Activated T-cell treated with anti-CD3 and anti-CD28 coated beads, Interleukin-2, amount 50 U/mL, for 4 hours (primary cell): Measurements from ENCODE around the gene RNF123. TPM values are rescaled to one million over a fixed set of nuclear protein-coding genes. Genes with fewer than 3 reads are reported as not detected.

Source experiments
- total RNA-seq, 3 donors: library from RNA; stranded (reverse); gene quantifications; one replicate each; pipeline ENCODE4 v1.2.1, GENCODE V29; 2021

RNF123 gene
- total RNA-seq, 3 donors from 2014 or later = 34.0 to 41.4 (median 35.4) TPM

Other genes starting within 250 kb of the RNF123 start
- gene DAG1, start 219.3 kb upstream of the RNF123 start, total RNA-seq = 10 to 100 TPM; 19.9 to 25.6 (median 25.4) TPM
- gene BSN, start 135.1 kb upstream of the RNF123 start, total RNA-seq = under 1 TPM; 0.30 to 0.86 (median 0.40) TPM
- gene APEH, start 15.2 kb upstream of the RNF123 start, total RNA-seq = 100 to 1,000 TPM; 129 to 183 (median 171) TPM
- gene MST1, start 83 bp upstream of the RNF123 start, total RNA-seq = 1 to 10 TPM; 4.1 to 5.7 (median 4.7) TPM
- gene AMIGO3, start 30.1 kb downstream of the RNF123 start, total RNA-seq = under 1 TPM in 1 of 3 donors, not detected in 2; 0.11 TPM
- 10 to 100 TPM; 67.0 to 71.8 (median 67.4) TPM for gene GMPPB, start 34.4 kb downstream of the RNF123 start, total RNA-seq
- 10 to 100 TPM; 37.2 to 39.0 (median 38.2) TPM for gene IP6K1, start 97.0 kb downstream of the RNF123 start, total RNA-seq
- gene CDHR4, start 110.3 kb downstream of the RNF123 start, total RNA-seq = not detected
- gene INKA1, start 113.7 kb downstream of the RNF123 start, total RNA-seq = 1 to 10 TPM; 1.4 to 1.8 (median 1.4) TPM
- 10 to 100 TPM; 27.7 to 28.7 (median 27.8) TPM for gene UBA7, start 124.4 kb downstream of the RNF123 start, total RNA-seq
- gene TRAIP, start 167.0 kb downstream of the RNF123 start, total RNA-seq = 10 to 100 TPM; 12.1 to 19.1 (median 12.6) TPM
- gene CAMKV, start 180.3 kb downstream of the RNF123 start, total RNA-seq = 1 to 10 TPM; 1.4 to 3.2 (median 1.7) TPM
- gene MST1R, start 214.3 kb downstream of the RNF123 start, total RNA-seq = under 1 TPM; 0.38 to 0.76 (median 0.57) TPM
- gene MON1A, start 240.3 kb downstream of the RNF123 start, total RNA-seq = 10 to 100 TPM; 14.2 to 18.0 (median 14.3) TPM